ENCODE results near the gene TRAF6.
A peak's percentile ranks its signal among the peaks of the same experiment; 100 is the strongest.

DNA sequence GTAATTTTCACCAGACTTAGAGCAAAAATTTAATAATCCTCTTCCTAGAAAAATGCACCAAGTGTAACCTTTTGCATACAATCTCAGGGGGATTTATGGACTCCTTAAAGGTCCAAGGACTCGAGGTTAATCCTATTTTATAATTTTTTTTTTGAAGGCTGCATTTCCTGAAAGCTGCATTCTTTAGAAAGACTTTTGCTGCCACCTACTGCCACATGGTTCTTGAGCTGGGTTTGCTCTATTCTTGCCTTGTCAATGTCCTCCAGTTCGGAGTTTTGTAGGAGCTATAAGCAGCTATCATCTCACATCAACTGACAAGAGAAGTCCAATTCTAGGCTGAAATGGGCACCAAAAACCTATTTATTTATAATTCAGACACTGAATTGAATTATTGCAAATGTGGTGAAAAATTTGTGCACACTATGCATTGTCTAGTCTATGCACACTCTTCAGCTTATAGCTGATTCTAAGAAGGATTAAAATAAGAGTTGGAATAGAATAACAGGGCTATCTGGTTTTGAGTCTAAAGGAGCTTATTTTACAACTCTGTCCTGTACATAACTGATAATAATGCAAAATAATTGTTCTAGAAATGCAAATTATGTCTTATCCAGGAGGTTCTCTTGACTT, 31.3 kb downstream of the TRAF6 start:
- no peak for TF ChIP-seq POLR2A (IDR thresholded peaks at IDR 0.05)
- TF ChIP-seq, protein P1, sequence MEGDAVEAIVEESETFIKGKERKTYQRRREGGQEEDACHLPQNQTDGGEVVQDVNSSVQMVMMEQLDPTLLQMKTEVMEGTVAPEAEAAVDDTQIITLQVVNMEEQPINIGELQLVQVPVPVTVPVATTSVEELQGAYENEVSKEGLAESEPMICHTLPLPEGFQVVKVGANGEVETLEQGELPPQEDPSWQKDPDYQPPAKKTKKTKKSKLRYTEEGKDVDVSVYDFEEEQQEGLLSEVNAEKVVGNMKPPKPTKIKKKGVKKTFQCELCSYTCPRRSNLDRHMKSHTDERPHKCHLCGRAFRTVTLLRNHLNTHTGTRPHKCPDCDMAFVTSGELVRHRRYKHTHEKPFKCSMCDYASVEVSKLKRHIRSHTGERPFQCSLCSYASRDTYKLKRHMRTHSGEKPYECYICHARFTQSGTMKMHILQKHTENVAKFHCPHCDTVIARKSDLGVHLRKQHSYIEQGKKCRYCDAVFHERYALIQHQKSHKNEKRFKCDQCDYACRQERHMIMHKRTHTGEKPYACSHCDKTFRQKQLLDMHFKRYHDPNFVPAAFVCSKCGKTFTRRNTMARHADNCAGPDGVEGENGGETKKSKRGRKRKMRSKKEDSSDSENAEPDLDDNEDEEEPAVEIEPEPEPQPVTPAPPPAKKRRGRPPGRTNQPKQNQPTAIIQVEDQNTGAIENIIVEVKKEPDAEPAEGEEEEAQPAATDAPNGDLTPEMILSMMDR (IDR thresholded peaks at IDR 0.05 in 4 of 5, conservative IDR thresholded peaks at IDR 0.05 in 1 of 5), result peak in 4 of 5 experiments; percentile 8 to 42 (median 24)

All from gastrocnemius medialis (tissue), 4 donors.